HEK293 (cell line): ENCODE measurements around the gene CDPF1.

Source experiments
- CTCF ChIA-PET: fragments of 350-600 bp; formaldehyde crosslinking; extraction: SDS; loops from one replicate; lab custom pipeline; 2021; ENCODE audit warnings: antibody characterized with exemption; lab: Yijun Ruan, JAX
- POLR2A ChIA-PET: fragments of 300-600 bp; formaldehyde crosslinking; extraction: SDS; loops from one replicate; lab custom pipeline; 2020; ENCODE audit warnings: antibody characterized with exemption, inconsistent platforms; lab: Yijun Ruan, JAX
- H3K27ac ChIP-seq: fragments of 200-500 bp; sonication (Bioruptor generic); 2 replicates; pipeline ENCODE4 v1.5.1; 2014; ENCODE audit warnings: low read depth, low read length, control low read depth, inconsistent platforms; ENCODE audit errors: extremely low read depth
- H3K36me3 ChIP-seq, 2 experiments: fragments of 200-500 bp in 1 of 2; sonication (Bioruptor generic) in 1 of 2; 1 replicate in 1 of 2; 2 replicates in 1 of 2; pipeline ENCODE4 v1.5.1; 2014 to 2017; ENCODE audit warnings: inconsistent platforms in 2 of 2, low read length in 2 of 2; ENCODE audit not compliant: control insufficient read depth in 2 of 2, insufficient read depth in 1 of 2
- H3K4me1 ChIP-seq: fragments of 200-500 bp; sonication (Bioruptor generic); 2 replicates; pipeline ENCODE4 v1.5.1; 2014; ENCODE audit warnings: mild to moderate bottlenecking, low read length, inconsistent platforms; ENCODE audit not compliant: control insufficient read depth, insufficient read depth
- H3K4me3 ChIP-seq: 2 replicates; pipeline ENCODE4 v1.5.1; 2011; ENCODE audit warnings: low read depth, mild to moderate bottlenecking, control low read depth, low read length, moderate library complexity
- H3K9me3 ChIP-seq: fragments of 200-500 bp; sonication (Bioruptor generic); 2 replicates; pipeline ENCODE4 v1.5.1; 2014; ENCODE audit warnings: low read depth, low read length, inconsistent platforms; ENCODE audit not compliant: control insufficient read depth, insufficient read depth
- BCL11B ChIP-seq: fragments of 450-650 bp; formaldehyde crosslinking; IDR thresholded peaks from 2 replicates; pipeline ENCODE4 v1.5.1; 2016; ENCODE audit warnings: low read depth, missing biosample characterization, missing genetic modification characterization
- YY1 ChIP-seq: fragments of 450-650 bp; formaldehyde crosslinking; IDR thresholded peaks from 2 replicates; pipeline ENCODE4 v1.5.1; 2018; ENCODE audit warnings: missing biosample characterization, missing genetic modification characterization
- ZFP3 ChIP-seq: fragments of 450-650 bp; formaldehyde crosslinking; IDR thresholded peaks from 2 replicates; pipeline ENCODE4 v1.5.1; 2016; ENCODE audit warnings: low read depth, missing biosample characterization, missing genetic modification characterization
- ZNF169 ChIP-seq: fragments of 450-650 bp; formaldehyde crosslinking; IDR thresholded peaks from 2 replicates; pipeline ENCODE4 v1.5.1; 2016; ENCODE audit warnings: missing biosample characterization, missing genetic modification characterization
- ZNF175 ChIP-seq: fragments of 450-650 bp; formaldehyde crosslinking; IDR thresholded peaks from 2 replicates; pipeline ENCODE4 v1.5.1; 2016; ENCODE audit warnings: missing biosample characterization, missing genetic modification characterization
- ZNF302 ChIP-seq: fragments of 450-650 bp; formaldehyde crosslinking; IDR thresholded peaks from 2 replicates; pipeline ENCODE4 v1.5.1; 2016; ENCODE audit warnings: missing biosample characterization, missing genetic modification characterization, low read depth
- ZNF324 ChIP-seq: fragments of 450-650 bp; formaldehyde crosslinking; IDR thresholded peaks from 2 replicates; pipeline ENCODE4 v1.5.1; 2016; ENCODE audit warnings: missing biosample characterization, missing genetic modification characterization
- ZNF433 ChIP-seq: fragments of 450-650 bp; formaldehyde crosslinking; IDR thresholded peaks from 2 replicates; pipeline ENCODE4 v1.5.1; 2016; ENCODE audit warnings: missing biosample characterization, missing genetic modification characterization, low read depth
- ZNF558 ChIP-seq: fragments of 450-650 bp; formaldehyde crosslinking; IDR thresholded peaks from 2 replicates; pipeline ENCODE4 v1.5.1; 2016; ENCODE audit warnings: missing biosample characterization, missing genetic modification characterization
- ZSCAN16 ChIP-seq: fragments of 450-650 bp; formaldehyde crosslinking; IDR thresholded peaks from 2 replicates; pipeline ENCODE4 v1.5.1; 2016; ENCODE audit warnings: missing biosample characterization, missing genetic modification characterization
- TF ChIP-seq, protein P1 (sequence below): fragments of 450-650 bp; formaldehyde crosslinking; IDR thresholded peaks from 2 replicates; pipeline ENCODE4 v1.5.1; 2016; ENCODE audit warnings: missing biosample characterization, missing genetic modification characterization
- TF ChIP-seq, protein P2 (sequence below): fragments of 450-650 bp; formaldehyde crosslinking; optimal IDR thresholded peaks from 2 replicates; pipeline ENCODE3; 2016; ENCODE audit warnings: missing biosample characterization, mild to moderate bottlenecking, missing genetic modification characterization
- TF ChIP-seq, protein P3 (sequence below): fragments of 450-650 bp; formaldehyde crosslinking; IDR thresholded peaks from 2 replicates; pipeline ENCODE4 v1.5.1; 2016; ENCODE audit warnings: missing biosample characterization, missing genetic modification characterization
- TF ChIP-seq, protein P4 (sequence below): fragments of 450-650 bp; formaldehyde crosslinking; IDR thresholded peaks from 2 replicates; pipeline ENCODE4 v1.5.1; 2017; ENCODE audit warnings: missing biosample characterization, mild to moderate bottlenecking, missing genetic modification characterization, moderate library complexity

The CDPF1 gene

DNA sequence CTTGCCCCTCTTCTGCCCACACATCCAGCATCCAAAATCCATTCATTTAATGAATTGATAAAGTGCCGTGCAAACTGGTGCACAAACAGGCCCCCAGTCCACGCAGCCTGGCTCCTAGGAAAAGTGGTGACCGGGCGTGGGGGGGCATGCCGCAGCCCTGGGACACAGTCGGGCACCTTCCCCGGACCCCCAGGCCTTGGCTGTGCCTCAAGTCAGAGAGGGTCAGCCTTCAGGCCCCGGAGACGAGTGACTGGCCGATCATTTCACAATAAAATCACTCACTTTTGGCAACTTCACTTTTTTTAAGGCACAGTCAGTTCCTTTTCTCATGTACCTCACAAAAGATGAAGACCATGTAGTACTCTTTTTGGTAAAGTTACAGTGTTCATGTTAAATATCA is 8.0 kb downstream of the CDPF1 start (continued):
- TF ChIP-seq, protein P1, sequence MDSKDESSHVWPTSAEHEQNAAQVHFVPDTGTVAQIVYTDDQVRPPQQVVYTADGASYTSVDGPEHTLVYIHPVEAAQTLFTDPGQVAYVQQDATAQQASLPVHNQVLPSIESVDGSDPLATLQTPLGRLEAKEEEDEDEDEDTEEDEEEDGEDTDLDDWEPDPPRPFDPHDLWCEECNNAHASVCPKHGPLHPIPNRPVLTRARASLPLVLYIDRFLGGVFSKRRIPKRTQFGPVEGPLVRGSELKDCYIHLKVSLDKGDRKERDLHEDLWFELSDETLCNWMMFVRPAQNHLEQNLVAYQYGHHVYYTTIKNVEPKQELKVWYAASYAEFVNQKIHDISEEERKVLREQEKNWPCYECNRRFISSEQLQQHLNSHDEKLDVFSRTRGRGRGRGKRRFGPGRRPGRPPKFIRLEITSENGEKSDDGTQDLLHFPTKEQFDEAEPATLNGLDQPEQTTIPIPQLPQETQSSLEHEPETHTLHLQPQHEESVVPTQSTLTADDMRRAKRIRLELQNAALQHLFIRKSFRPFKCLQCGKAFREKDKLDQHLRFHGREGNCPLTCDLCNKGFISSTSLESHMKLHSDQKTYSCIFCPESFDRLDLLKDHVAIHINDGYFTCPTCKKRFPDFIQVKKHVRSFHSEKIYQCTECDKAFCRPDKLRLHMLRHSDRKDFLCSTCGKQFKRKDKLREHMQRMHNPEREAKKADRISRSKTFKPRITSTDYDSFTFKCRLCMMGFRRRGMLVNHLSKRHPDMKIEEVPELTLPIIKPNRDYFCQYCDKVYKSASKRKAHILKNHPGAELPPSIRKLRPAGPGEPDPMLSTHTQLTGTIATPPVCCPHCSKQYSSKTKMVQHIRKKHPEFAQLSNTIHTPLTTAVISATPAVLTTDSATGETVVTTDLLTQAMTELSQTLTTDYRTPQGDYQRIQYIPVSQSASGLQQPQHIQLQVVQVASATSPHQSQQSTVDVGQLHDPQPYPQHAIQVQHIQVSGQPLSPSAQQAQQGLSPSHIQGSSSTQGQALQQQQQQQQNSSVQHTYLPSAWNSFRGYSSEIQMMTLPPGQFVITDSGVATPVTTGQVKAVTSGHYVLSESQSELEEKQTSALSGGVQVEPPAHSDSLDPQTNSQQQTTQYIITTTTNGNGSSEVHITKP (tag by site-specific recombination): no peak
- TF ChIP-seq ZSCAN16 (tag by site-specific recombination) (no peak), ZNF324 (no peak)

DNA sequence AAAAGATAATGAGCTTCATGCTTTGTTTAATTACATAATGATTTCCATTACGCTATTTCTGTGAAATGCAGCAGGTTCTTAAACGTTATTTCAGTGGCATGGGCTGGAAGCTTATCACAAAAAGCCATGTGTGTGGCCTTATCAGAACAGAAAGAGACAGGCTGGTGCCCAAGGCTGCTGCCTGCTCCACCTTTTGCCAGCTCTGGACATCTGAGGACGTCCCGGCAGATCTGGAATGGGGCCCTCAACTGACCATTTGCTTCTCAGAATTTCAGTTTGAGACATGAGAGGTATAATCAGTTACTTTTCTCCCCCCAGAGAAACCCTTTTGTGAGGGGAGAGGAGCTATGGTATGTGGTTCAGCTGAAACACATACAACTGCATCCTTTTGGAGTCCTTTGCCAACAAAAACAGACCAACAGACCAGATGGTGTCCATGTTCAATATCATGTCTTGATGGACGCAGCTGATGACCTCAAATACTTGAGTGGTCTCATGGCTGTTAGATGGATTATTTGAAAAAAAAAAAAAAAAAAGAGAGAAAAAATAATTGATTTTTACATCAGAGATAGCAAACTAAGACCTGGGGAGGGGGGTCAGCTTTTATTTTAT is 8.6 kb downstream of the CDPF1 start:
- TF ChIP-seq, protein P2, sequence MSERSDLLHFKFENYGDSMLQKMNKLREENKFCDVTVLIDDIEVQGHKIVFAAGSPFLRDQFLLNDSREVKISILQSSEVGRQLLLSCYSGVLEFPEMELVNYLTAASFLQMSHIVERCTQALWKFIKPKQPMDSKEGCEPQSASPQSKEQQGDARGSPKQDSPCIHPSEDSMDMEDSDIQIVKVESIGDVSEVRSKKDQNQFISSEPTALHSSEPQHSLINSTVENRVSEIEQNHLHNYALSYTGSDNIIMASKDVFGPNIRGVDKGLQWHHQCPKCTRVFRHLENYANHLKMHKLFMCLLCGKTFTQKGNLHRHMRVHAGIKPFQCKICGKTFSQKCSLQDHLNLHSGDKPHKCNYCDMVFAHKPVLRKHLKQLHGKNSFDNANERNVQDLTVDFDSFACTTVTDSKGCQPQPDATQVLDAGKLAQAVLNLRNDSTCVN: no peak
- TF ChIP-seq YY1 (tag by site-specific recombination): no peak
- no peak for TF ChIP-seq ZNF433 (tag by site-specific recombination)
- TF ChIP-seq ZNF175 (tag by site-specific recombination): no peak
- TF ChIP-seq ZFP3 (tag by site-specific recombination): no peak
- no peak for TF ChIP-seq ZNF558 (tag by site-specific recombination)
- TF ChIP-seq, protein P3, sequence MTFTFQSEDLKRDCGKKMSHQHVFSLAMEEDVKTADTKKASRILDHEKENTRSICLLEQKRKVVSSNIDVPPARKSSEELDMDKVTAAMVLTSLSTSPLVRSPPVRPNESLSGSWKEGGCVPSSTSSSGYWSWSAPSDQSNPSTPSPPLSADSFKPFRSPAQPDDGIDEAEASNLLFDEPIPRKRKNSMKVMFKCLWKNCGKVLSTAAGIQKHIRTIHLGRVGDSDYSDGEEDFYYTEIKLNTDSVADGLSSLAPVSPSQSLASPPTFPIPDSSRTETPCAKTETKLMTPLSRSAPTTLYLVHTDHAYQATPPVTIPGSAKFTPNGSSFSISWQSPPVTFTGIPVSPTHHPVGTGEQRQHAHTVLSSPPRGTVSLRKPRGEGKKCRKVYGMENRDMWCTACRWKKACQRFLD: no peak
- TF ChIP-seq, protein P4, sequence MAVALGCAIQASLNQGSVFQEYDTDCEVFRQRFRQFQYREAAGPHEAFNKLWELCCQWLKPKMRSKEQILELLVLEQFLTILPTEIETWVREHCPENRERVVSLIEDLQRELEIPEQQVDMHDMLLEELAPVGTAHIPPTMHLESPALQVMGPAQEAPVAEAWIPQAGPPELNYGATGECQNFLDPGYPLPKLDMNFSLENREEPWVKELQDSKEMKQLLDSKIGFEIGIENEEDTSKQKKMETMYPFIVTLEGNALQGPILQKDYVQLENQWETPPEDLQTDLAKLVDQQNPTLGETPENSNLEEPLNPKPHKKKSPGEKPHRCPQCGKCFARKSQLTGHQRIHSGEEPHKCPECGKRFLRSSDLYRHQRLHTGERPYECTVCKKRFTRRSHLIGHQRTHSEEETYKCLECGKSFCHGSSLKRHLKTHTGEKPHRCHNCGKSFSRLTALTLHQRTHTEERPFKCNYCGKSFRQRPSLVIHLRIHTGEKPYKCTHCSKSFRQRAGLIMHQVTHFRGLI (tag by site-specific recombination): no peak
- Histone ChIP-seq H3K9me3 (no peaks in the 10 kb centered on the region), H3K4me3 (no peak overlapping the region), H3K4me1 (no peaks in the 10 kb centered on the region), H3K27ac (no peak overlapping the region), H3K36me3 (peaks cover 0 to 36% of the 10 kb centered on the region in 2 experiments; a peak in 1 of 3 replicates)
- ChIA-PET CTCF (interaction anchor here (0.7 to 0.9 kb wide), 2 partner anchors 119 to 622 kb away, joined by 3 to 4 read pairs; no protein-coding TSS in a partner anchor), POLR2A (interaction anchor here (0.6 kb wide), 1 partner anchor 92 kb away, joined by 5 read pairs; no protein-coding TSS in a partner anchor)

DNA sequence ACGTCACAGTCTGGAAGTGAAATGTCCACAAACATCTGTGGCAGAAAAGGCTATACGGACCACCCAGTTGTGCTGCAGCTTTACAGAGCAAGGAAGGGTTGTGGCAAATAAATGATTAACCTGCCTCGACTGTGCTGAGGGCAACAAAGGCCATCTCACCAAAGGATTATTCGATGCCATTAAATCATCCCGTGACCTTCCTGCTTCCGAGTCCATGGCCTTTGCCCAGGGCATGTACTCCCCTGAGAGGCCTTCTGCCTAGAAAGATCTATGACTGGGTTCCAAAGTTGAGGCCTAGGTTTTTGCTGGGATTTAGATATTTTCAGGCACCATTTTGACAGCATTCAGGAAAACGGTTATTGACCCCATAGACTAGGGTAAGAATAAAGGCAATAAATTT is 9.2 kb downstream of the CDPF1 start:
- H3K36me3 ChIP-seq: peaks cover 0 to 32% of the 10 kb centered on the region in 2 experiments; a peak in 1 of 3 replicates
- no peak overlapping the region for H3K4me3 ChIP-seq
- H3K9me3 ChIP-seq: no peaks in the 10 kb centered on the region
- no peaks in the 10 kb centered on the region for H3K4me1 ChIP-seq
- CTCF ChIA-PET: interaction anchor here (0.9 kb wide), 1 partner anchor 621 kb away, joined by 3 read pairs; no protein-coding TSS in a partner anchor
- POLR2A ChIA-PET: no interaction called here
- no peak overlapping the region for H3K27ac ChIP-seq
- TF ChIP-seq BCL11B (tag by site-specific recombination) (no peak), ZNF302 (no peak), ZNF169 (tag by site-specific recombination) (no peak)
